Brain microvascular endothelial cell (primary cell): ENCODE measurements around the gene RAB11FIP4.

ENCODE experiments used
- DNase-seq: peaks from one replicate; pipeline ENCODE4 v3.0.0-alpha.2; 2020
- H3K27ac ChIP-seq: fragments of 250-450 bp; sonication (Bioruptor Pico); 2 replicates; pipeline ENCODE4 v1.5.1; 2020; ENCODE audit warnings: mild to moderate bottlenecking, moderate library complexity
- H3K27me3 ChIP-seq: fragments of 250-450 bp; sonication (Bioruptor Pico); replicated peaks from 2 replicates; pipeline ENCODE4 v1.5.1; 2020; ENCODE audit warnings: mild to moderate bottlenecking
- H3K36me3 ChIP-seq: fragments of 250-450 bp; sonication (Bioruptor Pico); replicated peaks from 2 replicates; pipeline ENCODE4 v1.5.1; 2020; ENCODE audit warnings: mild to moderate bottlenecking
- H3K4me3 ChIP-seq: 2 replicates; pipeline ENCODE4 v1.5.1; 2011; ENCODE audit warnings: low read depth, mild to moderate bottlenecking, control low read depth, low read length, moderate library complexity
- in situ Hi-C: cut with HindIII; loops from 2 replicates; pipeline ENCODE4 v1.10.0; 2017; ENCODE audit warnings: low sequenced_read_pairs, low pct_ligation_motif_present
- TF ChIP-seq, protein P1 (sequence below): IDR thresholded peaks from 2 replicates; pipeline ENCODE4 v1.5.1; 2011; ENCODE audit warnings: low read depth, mild to moderate bottlenecking, moderate library complexity, low read length, control low read depth, inconsistent platforms; ENCODE audit errors: missing control alignments

The RAB11FIP4 gene

GRCh38 chr17:31475378-31476162 is 84.1 kb downstream of the RAB11FIP4 start:
- Histone ChIP-seq H3K27ac (no peak overlapping the region), H3K27me3 (no peaks in the 10 kb centered on the region), H3K4me3 (no peak overlapping the region), H3K36me3 (no peaks in the 10 kb centered on the region)
- no peak for DNase-seq
- TF ChIP-seq, protein P1, sequence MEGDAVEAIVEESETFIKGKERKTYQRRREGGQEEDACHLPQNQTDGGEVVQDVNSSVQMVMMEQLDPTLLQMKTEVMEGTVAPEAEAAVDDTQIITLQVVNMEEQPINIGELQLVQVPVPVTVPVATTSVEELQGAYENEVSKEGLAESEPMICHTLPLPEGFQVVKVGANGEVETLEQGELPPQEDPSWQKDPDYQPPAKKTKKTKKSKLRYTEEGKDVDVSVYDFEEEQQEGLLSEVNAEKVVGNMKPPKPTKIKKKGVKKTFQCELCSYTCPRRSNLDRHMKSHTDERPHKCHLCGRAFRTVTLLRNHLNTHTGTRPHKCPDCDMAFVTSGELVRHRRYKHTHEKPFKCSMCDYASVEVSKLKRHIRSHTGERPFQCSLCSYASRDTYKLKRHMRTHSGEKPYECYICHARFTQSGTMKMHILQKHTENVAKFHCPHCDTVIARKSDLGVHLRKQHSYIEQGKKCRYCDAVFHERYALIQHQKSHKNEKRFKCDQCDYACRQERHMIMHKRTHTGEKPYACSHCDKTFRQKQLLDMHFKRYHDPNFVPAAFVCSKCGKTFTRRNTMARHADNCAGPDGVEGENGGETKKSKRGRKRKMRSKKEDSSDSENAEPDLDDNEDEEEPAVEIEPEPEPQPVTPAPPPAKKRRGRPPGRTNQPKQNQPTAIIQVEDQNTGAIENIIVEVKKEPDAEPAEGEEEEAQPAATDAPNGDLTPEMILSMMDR, result no peak
- in situ Hi-C loops, result no loop called here

GRCh38 chr17:31476525-31477416 is 85.3 kb downstream of the RAB11FIP4 start:
- Histone ChIP-seq H3K4me3 (no peak overlapping the region), H3K27me3 (peaks cover 8% of the 10 kb centered on the region), H3K36me3 (no peaks in the 10 kb centered on the region), H3K27ac (no peak overlapping the region)
- no peak for DNase-seq
- in situ Hi-C loops, result no loop called here
- TF ChIP-seq, protein P1, result no peak

DNA sequence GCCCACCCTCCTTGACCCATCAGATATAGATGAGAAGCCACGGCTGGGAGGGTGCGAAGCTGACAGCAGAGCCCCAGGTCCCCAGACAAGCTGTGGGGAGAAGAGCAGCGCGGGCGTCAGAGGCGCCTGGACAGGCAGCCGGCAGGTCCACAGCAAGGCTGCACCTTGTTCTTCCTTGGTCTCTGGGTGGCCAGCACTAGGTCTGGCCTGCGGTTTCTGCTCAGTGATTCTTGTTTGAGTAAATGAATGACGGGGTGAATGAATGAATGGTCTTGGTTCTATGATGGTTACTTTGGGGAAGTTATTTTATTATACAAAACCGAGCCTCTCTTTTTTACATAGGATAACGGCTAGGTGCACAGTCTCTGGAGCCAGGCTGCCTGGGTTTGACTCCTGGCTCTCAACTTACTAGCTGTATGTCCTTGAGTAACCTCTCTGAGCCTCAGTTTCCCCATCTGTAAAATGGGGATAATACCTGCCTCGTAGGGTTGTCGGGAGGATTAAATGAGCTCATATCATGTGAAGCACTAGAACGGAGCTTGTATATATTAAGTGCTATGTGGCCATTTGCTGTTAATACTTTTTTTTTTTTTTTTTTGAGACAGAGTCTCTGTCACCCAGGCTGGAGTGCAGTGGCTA is 86.1 kb downstream of the RAB11FIP4 start:
- DNase-seq, result no peak
- H3K27me3 ChIP-seq, result peaks cover 8% of the 10 kb centered on the region
- in situ Hi-C loops, result no loop called here

GRCh38 chr17:31479062-31479408 is 87.6 kb downstream of the RAB11FIP4 start:
- Histone ChIP-seq H3K27me3 (peaks cover 8% of the 10 kb centered on the region), H3K4me3 (no peak overlapping the region), H3K36me3 (no peaks in the 10 kb centered on the region), H3K27ac (no peak overlapping the region)
- DNase-seq, result no peak
- TF ChIP-seq, protein P1, result no peak
- in situ Hi-C loops, result no loop called here

More for the DNA sequence above, 86.1 kb downstream of the RAB11FIP4 start:
- Histone ChIP-seq H3K36me3 (no peaks in the 10 kb centered on the region), H3K4me3 (no peak overlapping the region), H3K27ac (no peak overlapping the region)
- TF ChIP-seq, protein P1, result no peak

DNA sequence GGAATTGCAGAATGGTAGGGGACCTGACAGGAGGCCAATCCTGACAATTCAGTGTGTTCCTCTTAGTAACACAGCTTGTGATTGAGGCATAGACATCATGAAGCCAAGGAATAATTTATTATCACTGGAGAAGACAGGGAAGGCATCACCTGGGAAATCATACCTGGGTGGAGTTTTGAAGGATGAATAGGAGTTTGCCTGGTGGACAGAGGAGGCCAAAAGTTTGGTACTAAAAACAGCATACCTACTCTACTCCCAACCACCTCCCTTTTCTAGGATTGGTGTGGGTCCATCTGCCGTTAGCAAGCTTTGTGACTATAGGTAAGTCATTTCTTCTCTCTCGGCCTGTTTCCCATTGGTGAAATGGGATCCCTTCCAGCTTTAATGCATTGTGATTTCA is 88.0 kb downstream of the RAB11FIP4 start:
- H3K36me3 ChIP-seq, result no peaks in the 10 kb centered on the region
- no peak for DNase-seq
- in situ Hi-C loops, result no loop called here
- peaks cover 8% of the 10 kb centered on the region for H3K27me3 ChIP-seq
- no peak overlapping the region for H3K4me3 ChIP-seq
- no peak overlapping the region for H3K27ac ChIP-seq
- TF ChIP-seq, protein P1, result no peak
